Stimulated activated CD8-positive, alpha-beta memory T cell treated with anti-CD3 and anti-CD28 coated beads, Interleukin-4, amount 100 ng/mL, for 4 hours (primary cell): ENCODE measurements around the gene PMAIP1.
"Not testable (repeated sequence)": the region's sequence is repeated elsewhere in the genome, so short reads cannot be mapped to it uniquely, and the experiment has no call there.

Experiments used
- DNase-seq, 2 donors: peaks; one replicate each; pipeline ENCODE4 v3.0.0-alpha.2; 2020; ENCODE audit warnings: low read depth in 2 of 2, low spot score in 1 of 2

Gene PMAIP1

GRCh38 chr18:59899298-59900221 is at the start of gene PMAIP1:
Gene PMAIP1 (plus strand): TSS chr18:59899996. CDS start chr18:59900178, 182 bp downstream.
- DNase-seq = peak; percentile 71 to 79

GRCh38 chr18:59851784-59852399 is 47.9 kb upstream of the PMAIP1 start:
- DNase-seq = no peak

GRCh38 chr18:59852548-59852947 is 47.2 kb upstream of the PMAIP1 start:
- no peak for DNase-seq

- no peak for DNase-seq
Measured at GRCh38 chr18:59853380-59853779, 46.4 kb upstream of the PMAIP1 start.

- not testable (repeated sequence) for DNase-seq
Measured at GRCh38 chr18:59853988-59854387, 45.8 kb upstream of the PMAIP1 start.

- no peak for DNase-seq
Measured at GRCh38 chr18:59861009-59861408, 38.8 kb upstream of the PMAIP1 start.

GRCh38 chr18:59861963-59862819 is 37.6 kb upstream of the PMAIP1 start:
- DNase-seq = no peak

GRCh38 chr18:59865241-59865986 is 34.4 kb upstream of the PMAIP1 start:
- DNase-seq = no peak

GRCh38 chr18:59866551-59867269 is 33.1 kb upstream of the PMAIP1 start:
- no peak for DNase-seq

GRCh38 chr18:59867337-59868104 is 32.3 kb upstream of the PMAIP1 start:
- no peak for DNase-seq

GRCh38 chr18:59870623-59871130 is 29.1 kb upstream of the PMAIP1 start:
- no peak for DNase-seq

GRCh38 chr18:59871711-59872362 is 28.0 kb upstream of the PMAIP1 start:
- no peak for DNase-seq

- no peak for DNase-seq
Measured at GRCh38 chr18:59873641-59874040, 26.2 kb upstream of the PMAIP1 start.

GRCh38 chr18:59874166-59874565 is 25.6 kb upstream of the PMAIP1 start:
- no peak for DNase-seq

GRCh38 chr18:59876310-59876626 is 23.5 kb upstream of the PMAIP1 start:
- DNase-seq = no peak

- no peak for DNase-seq
Measured at GRCh38 chr18:59877361-59877760, 22.4 kb upstream of the PMAIP1 start.

- no peak for DNase-seq
Measured at GRCh38 chr18:59878644-59879043, 21.2 kb upstream of the PMAIP1 start.

GRCh38 chr18:59881728-59882656 is 17.8 kb upstream of the PMAIP1 start:
- DNase-seq = no peak
